Measurements from ENCODE around the gene CHST6. TPM values are rescaled to one million over a fixed set of nuclear protein-coding genes. Genes with fewer than 3 reads are reported as not detected.
"Not testable (repeated sequence)": the region's sequence is repeated elsewhere in the genome, so short reads cannot be mapped to it uniquely, and the experiment has no call there.

Gene CHST6
- polyA plus RNA-seq, 10 donors, result 1.0 to 5.5 (median 3.0) TPM

GRCh38 chr16:75446416-75446815 is 48.8 kb downstream of the CHST6 start:
- no peak for DNase-seq

GRCh38 chr16:75445298-75445697 is 49.9 kb downstream of the CHST6 start:
- no peak for DNase-seq

- DNase-seq, result peak in 2 of 3 donors; percentile 40 to 68
Observed at GRCh38 chr16:75443298-75443697, 51.9 kb downstream of the CHST6 start.

GRCh38 chr16:75433732-75434413 is 61.4 kb downstream of the CHST6 start:
- peak; percentile 90 to 96 (median 91) for DNase-seq

- DNase-seq, result peak; percentile 95 to 99 (median 97)
Observed at GRCh38 chr16:75432828-75433731, 62.2 kb downstream of the CHST6 start, which contains the start of gene CFDP1. TSS of gene CFDP1 (minus strand) at chr16:75433503. CDS start at chr16:75433352, 151 bp downstream.

- DNase-seq, result no peak
Observed at GRCh38 chr16:75429621-75430403, 65.4 kb downstream of the CHST6 start.

GRCh38 chr16:75426524-75426923 is 68.7 kb downstream of the CHST6 start:
- DNase-seq, result not testable (repeated sequence)

- peak in 1 of 3 donors; percentile 22 for DNase-seq
Observed at GRCh38 chr16:75424105-75424762, 71.0 kb downstream of the CHST6 start.

- DNase-seq, result no peak
Observed at GRCh38 chr16:75423723-75424104, 71.5 kb downstream of the CHST6 start.

Other genes starting within 250 kb of the CHST6 start
- 10 to 100 TPM; 37.2 to 55.5 (median 44.1) TPM for gene BCAR1, start 243.8 kb downstream of the CHST6 start, polyA plus RNA-seq (ENCODE audit: insufficient read length in 10 of 10)
- 100 to 1,000 TPM in 1 of 10 donors, 10 to 100 TPM in 9; 70.9 to 125 (median 91.4) TPM for gene CFDP1, start 61.9 kb downstream of the CHST6 start, polyA plus RNA-seq (ENCODE audit: insufficient read length in 10 of 10)
- 10 to 100 TPM; 12.0 to 24.5 (median 19.6) TPM for gene TMEM170A, start 30.8 kb downstream of the CHST6 start, polyA plus RNA-seq (ENCODE audit: insufficient read length in 10 of 10)
- under 1 TPM in 8 of 10 donors, not detected in 2; 0.05 to 0.43 (median 0.13) TPM for gene CHST5, start 40.7 kb upstream of the CHST6 start, polyA plus RNA-seq (ENCODE audit: insufficient read length in 10 of 10)
- 1 to 10 TPM; 5.3 to 9.6 (median 8.3) TPM for gene TMEM231, start 60.8 kb upstream of the CHST6 start, polyA plus RNA-seq (ENCODE audit: insufficient read length in 10 of 10)
- gene GABARAPL2, start 70.9 kb upstream of the CHST6 start, polyA plus RNA-seq (ENCODE audit: insufficient read length in 10 of 10), result 100 to 1,000 TPM; 122 to 148 (median 134) TPM
- gene ADAT1, start 127.8 kb upstream of the CHST6 start, polyA plus RNA-seq (ENCODE audit: insufficient read length in 10 of 10), result 10 to 100 TPM; 22.8 to 46.2 (median 32.4) TPM
- gene KARS1, start 152.2 kb upstream of the CHST6 start, polyA plus RNA-seq (ENCODE audit: insufficient read length in 10 of 10), result 100 to 1,000 TPM; 108 to 136 (median 128) TPM
- gene TERF2IP, start 152.3 kb upstream of the CHST6 start, polyA plus RNA-seq (ENCODE audit: insufficient read length in 10 of 10), result 10 to 100 TPM; 55.4 to 71.4 (median 63.1) TPM
- under 1 TPM in 2 of 10 donors, not detected in 8; 0.11 to 0.31 TPM for gene CPHXL2, start 181.6 kb upstream of the CHST6 start, polyA plus RNA-seq (ENCODE audit: insufficient read length in 10 of 10)
- not detected for gene DUXB, start 206.0 kb upstream of the CHST6 start, polyA plus RNA-seq (ENCODE audit: insufficient read length in 10 of 10)
- gene CPHXL, start 231.0 kb upstream of the CHST6 start, polyA plus RNA-seq (ENCODE audit: insufficient read length in 10 of 10), result not detected

Measured in muscle of back (tissue), 11 donors.